Large intestine (tissue), 3 donors: Measurements from ENCODE around the gene WFDC6. TPM values are rescaled to one million over a fixed set of nuclear protein-coding genes. Genes with fewer than 3 reads are reported as not detected.

Experiments
- DNase-seq, 2 donors: peaks; one replicate each; pipeline versions ENCODE4 v3.0.0 to v3.0.0-alpha.2; 2013
- H3K27ac ChIP-seq: one replicate; pipeline ENCODE4 v1.5.1; 2013; ENCODE audit warnings: low read length
- H3K27me3 ChIP-seq: 2 replicates; pipeline ENCODE4 v1.6.1; 2013; ENCODE audit warnings: low read length; ENCODE audit not compliant: control insufficient read depth, insufficient read depth
- H3K36me3 ChIP-seq: 2 replicates; pipeline ENCODE4 v1.6.1; 2013; ENCODE audit warnings: low read length; ENCODE audit not compliant: control insufficient read depth, insufficient read depth
- H3K4me1 ChIP-seq: one replicate; pipeline ENCODE4 v1.6.1; 2013; ENCODE audit warnings: low read length; ENCODE audit not compliant: control insufficient read depth, insufficient read depth
- H3K4me3 ChIP-seq: one replicate; pipeline ENCODE4 v1.5.1; 2013; ENCODE audit warnings: low read length
- H3K9me3 ChIP-seq: one replicate; pipeline ENCODE4 v1.6.1; 2013; ENCODE audit warnings: mild to moderate bottlenecking, low read depth, low read length, moderate library complexity; ENCODE audit not compliant: control insufficient read depth
- WGBS: methylation state at CpG from one replicate; pipeline ENCODE4 v1.1.5; 2013; ENCODE audit warnings: low lambda C conversion rate; ENCODE audit not compliant: insufficient coverage; 5-methylcytosine and 5-hydroxymethylcytosine counted together
- polyA plus RNA-seq: library from polyadenylated mRNA; unstranded; fragments of 120-200 nt; gene quantifications from one replicate; pipeline ENCODE4 v1.2.1, GENCODE V29; 2013

WFDC6 gene
- polyA plus RNA-seq, 1 donor, result not detected

DNA sequence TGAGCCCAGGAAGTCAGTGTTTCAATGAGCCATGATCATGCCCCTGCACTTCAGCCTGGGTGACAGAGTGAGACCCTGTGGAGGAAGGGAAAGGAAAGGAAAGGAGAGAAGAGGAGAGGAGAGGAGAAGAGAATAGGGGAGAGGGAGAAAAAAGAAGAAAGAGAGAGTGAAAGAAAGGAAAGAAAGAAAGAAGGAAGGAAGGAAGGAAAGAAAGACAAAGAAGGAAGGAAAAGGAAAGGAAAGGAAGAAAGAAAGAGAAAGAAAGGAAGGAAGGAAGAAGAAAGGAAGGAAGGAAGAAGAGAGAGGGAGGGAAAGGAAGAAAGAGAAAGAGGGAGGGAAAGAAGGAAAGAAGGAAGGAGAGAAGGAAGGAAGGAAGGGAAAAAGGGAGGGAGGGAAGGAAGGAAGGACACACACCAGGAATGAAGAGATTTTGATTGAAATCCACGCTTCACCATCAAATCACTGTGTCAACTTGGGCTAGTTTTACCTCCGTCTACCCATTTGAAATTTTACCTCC lies 25.5 kb upstream of the WFDC6 start:
- DNase-seq, result no peak
- Histone ChIP-seq H3K4me3 (no peak overlapping the region), H3K27ac (no peak overlapping the region), H3K27me3 (no peaks in the 10 kb centered on the region), H3K9me3 (no peaks in the 10 kb centered on the region), H3K36me3 (no peaks in the 10 kb centered on the region), H3K4me1 (no peaks in the 10 kb centered on the region)
- WGBS, result 83% methylated on average over 1 of the region's 2 CpGs

DNA sequence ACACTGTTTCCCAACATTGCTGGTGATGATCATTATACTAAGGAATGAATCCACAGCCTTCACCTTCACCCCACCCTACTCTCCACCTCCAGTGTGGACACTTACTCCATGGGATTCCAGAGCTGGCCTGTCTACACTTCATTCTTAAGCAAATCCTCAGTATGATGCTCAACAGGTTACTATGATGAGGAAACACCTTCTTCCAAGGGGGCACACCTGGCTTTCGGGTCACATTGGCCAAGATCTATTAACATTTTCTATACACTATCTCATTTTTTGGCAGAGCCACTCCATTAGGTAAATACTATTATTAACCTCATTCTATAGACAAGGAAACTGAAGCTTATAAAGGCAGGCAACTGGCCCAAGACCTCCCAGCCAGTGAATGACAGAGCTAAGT lies 15.9 kb upstream of the WFDC6 start:
- H3K27ac ChIP-seq, result no peak overlapping the region
- DNase-seq, result no peak
- no peaks in the 10 kb centered on the region for H3K36me3 ChIP-seq
- WGBS, result no CpG with 5 or more reads among the region's 1 CpG
- no peaks in the 10 kb centered on the region for H3K9me3 ChIP-seq
- H3K4me1 ChIP-seq, result no peaks in the 10 kb centered on the region
- H3K27me3 ChIP-seq, result no peaks in the 10 kb centered on the region
- H3K4me3 ChIP-seq, result no peak overlapping the region

DNA sequence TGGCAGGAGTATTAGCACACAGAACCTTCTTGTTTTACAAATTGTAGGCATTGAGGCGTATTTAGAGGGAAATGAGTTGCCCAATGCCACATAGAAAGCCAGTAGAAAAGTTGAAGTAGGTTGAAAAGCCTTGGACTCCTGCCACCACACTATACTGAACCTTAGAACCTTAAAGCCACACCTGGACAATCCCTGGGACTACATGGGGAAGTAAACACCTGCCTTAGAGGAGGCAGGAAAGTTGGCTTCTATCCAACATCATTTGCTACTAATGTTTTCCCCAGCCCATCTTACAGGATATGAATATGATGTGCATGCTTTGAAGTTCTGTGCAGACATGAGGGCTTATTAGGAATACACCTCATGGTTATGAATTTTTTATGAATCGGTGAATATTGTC lies 13.2 kb upstream of the WFDC6 start:
- Histone ChIP-seq H3K4me1 (no peaks in the 10 kb centered on the region), H3K27me3 (peaks cover 5% of the 10 kb centered on the region), H3K9me3 (no peaks in the 10 kb centered on the region), H3K4me3 (no peak overlapping the region), H3K36me3 (no peaks in the 10 kb centered on the region), H3K27ac (no peak overlapping the region)
- no CpG with 5 or more reads among the region's 2 CpGs for WGBS
- no peak for DNase-seq

DNA sequence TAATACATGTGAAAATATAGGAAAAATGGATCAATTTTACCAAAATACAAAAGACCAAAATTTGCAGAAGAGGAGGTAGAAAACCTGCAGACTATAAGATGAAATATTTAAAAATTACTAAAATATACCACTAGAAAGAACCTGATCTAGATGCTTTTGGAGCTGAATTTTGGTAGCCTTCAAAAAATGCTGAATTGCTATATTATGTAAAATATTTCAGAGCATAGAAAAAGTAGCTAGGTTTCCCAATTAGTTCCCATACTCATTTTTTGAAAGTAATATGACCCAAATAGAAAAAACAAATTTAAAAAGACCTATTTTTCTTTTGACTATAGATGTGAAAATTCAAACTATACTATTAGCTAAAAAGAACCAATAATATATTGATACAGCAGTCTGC lies 11.5 kb upstream of the WFDC6 start:
- H3K9me3 ChIP-seq, result no peaks in the 10 kb centered on the region
- peaks cover 9% of the 10 kb centered on the region for H3K27me3 ChIP-seq
- no peak for DNase-seq
- H3K36me3 ChIP-seq, result no peaks in the 10 kb centered on the region
- no peak overlapping the region for H3K4me3 ChIP-seq
- H3K4me1 ChIP-seq, result no peaks in the 10 kb centered on the region
- no peak overlapping the region for H3K27ac ChIP-seq

DNA sequence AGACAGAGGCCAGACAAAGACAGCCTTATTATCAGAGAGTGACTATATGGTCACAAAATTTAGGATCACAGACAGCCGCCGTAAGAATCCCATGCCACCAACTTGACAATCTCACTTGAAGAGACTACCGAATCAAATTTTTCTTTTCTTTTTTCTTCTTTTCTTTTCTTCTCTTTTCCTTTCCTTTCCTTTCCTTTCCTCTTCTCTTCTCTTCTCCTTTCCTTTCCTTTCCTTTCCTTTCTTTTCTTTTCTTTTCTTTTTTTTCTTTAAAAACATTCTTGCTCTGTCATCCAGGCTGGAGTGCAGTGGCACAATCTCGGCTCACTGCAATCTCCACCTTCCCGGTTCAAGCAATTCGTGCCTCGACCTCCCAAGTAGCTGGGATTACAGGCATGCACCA lies 9.1 kb upstream of the WFDC6 start:
- Histone ChIP-seq H3K9me3 (no peaks in the 10 kb centered on the region), H3K4me1 (no peaks in the 10 kb centered on the region), H3K36me3 (no peaks in the 10 kb centered on the region), H3K27ac (no peak overlapping the region), H3K4me3 (no peak overlapping the region), H3K27me3 (peaks cover 12% of the 10 kb centered on the region)
- WGBS, result 90% methylated on average over 3 of the region's 7 CpGs
- DNase-seq, result no peak

DNA sequence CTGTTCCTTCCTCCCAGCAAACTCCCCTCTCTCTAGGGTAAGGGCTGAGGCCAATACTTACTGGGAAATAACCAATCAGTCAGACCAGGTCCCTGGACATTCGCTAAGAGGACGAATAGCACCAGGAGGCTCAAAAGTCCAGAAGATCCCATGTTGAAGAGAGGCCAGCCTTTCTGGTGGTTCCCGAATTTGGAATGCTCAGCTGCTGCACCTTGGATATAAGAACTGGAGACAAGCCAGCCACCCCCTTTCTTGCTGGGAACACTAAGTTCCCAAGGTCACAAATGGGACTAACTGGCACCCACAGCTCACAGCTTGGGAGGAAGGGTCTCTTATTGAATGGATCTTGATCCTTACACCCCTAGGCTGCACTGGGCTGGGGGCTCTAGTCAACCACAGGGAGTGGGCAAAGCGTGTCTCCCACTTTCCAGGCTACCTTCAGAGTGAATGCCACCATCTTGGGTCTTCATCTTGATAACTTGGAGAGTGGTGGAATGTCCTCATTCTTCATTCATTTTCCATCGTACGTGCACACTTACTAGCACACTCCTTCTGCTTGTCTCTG lies 8.0 kb upstream of the WFDC6 start, which contains the start of gene EPPIN:
Gene EPPIN (minus strand): TSS at position 196 of the 565 bp plus-strand sequence. CDS start 44 bp downstream, at position 152.
- H3K4me3 ChIP-seq, result no peak within 1 kb of the TSS
- peaks cover 13% of the 10 kb centered on the region for H3K27me3 ChIP-seq
- DNase-seq, result no peak
- H3K36me3 ChIP-seq, result no peaks in the 10 kb centered on the region
- no peaks in the 10 kb centered on the region for H3K9me3 ChIP-seq
- H3K27ac ChIP-seq, result no peak within 1 kb of the TSS
- H3K4me1 ChIP-seq, result no peaks in the 10 kb centered on the region
- no CpG with 5 or more reads among the region's 6 CpGs for WGBS

DNA sequence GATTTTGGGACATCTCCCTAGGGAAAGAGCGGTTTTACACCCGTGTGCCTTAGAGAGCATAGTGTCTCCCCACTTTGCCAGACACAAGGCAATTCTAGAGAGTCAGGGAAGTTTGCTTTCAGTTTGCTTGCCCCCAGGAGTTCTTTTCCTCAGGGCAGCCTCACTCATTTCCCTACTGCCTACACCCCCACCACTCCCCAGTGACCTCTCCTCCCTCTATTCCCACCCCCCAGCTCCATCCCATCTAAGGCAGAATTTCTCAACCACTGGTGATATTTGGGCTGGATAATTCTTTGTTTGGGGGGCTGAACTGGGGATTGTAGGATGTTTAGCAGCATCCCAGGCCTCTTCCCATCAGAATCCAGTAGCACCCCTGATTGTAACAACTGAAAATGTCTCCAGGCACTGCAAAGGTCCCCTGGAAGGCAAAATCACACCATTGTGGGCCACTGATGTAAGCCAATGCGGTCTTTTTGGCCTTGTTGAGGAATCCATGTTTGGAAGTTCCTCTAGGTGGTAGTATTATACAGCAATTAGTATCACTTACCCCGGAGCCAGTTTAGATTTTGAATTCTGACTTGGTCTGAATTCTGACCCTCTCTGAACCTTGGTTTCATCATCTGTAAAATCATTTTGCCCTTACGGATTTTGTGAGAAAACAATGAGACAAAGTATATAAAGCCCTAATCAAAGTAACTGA lies 6.6 kb upstream of the WFDC6 start:
- Histone ChIP-seq H3K27ac (no peak overlapping the region), H3K27me3 (peaks cover 13% of the 10 kb centered on the region), H3K4me1 (no peaks in the 10 kb centered on the region), H3K9me3 (no peaks in the 10 kb centered on the region), H3K36me3 (no peaks in the 10 kb centered on the region), H3K4me3 (no peak overlapping the region)
- DNase-seq, result no peak
- WGBS, result 17% methylated on average over 1 of the region's 5 CpGs

DNA sequence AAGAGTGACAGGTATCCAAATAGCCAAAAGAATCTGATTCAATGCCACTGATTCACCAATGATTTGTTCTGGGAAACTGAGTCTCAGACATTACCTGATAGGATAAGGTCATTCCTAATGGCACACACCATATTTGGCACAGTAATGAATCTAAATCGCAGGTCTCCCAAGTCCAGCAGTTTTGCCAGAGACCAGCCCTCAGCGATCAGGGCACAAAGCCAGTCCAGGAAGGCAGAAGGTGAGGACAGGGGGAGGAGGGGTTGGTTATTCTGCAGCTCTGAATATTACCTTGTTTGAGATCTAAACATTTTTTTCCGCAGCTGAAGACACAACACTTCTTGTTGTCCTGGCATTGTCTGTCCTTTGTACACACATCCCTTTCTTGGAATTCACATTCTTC lies 6.1 kb upstream of the WFDC6 start:
- Histone ChIP-seq H3K27me3 (peaks cover 13% of the 10 kb centered on the region), H3K9me3 (no peaks in the 10 kb centered on the region), H3K4me1 (no peaks in the 10 kb centered on the region), H3K4me3 (no peak overlapping the region), H3K27ac (no peak overlapping the region), H3K36me3 (no peaks in the 10 kb centered on the region)
- no CpG with 5 or more reads among the region's 3 CpGs for WGBS
- DNase-seq, result no peak

DNA sequence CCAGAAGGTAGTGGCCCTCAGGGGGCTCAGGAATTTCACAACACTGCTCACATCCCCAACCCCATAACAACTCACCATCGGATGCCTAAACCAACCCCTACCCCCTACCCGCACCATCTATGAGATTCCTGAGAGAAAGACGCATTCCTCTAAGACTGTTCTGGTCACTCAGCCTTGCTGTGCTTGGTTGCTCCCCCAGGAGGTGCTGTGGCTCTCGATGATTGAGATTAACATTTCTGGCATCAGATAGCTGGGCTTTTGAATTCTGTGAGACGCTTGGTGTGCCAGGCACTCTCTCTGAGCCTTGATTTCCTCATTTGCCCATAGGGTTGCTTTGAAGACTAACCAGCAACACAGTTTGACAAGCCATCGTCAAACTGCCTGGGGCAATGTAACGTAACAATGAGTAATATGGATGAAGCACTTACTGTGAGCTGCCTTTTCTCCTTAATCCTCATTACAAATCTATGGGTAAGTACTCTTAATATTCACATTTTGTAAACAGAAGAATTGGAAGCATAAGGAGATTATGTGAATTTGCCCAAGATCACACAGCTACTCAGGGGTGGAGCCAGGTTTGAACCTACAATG lies 978 bp downstream of the WFDC6 start:
- Histone ChIP-seq H3K4me3 (no peak overlapping the region), H3K27me3 (peaks cover 10% of the 10 kb centered on the region), H3K36me3 (no peaks in the 10 kb centered on the region), H3K27ac (no peak overlapping the region), H3K4me1 (no peaks in the 10 kb centered on the region), H3K9me3 (no peaks in the 10 kb centered on the region)
- no peak for DNase-seq
- WGBS, result 80% methylated on average over 1 of the region's 7 CpGs

DNA sequence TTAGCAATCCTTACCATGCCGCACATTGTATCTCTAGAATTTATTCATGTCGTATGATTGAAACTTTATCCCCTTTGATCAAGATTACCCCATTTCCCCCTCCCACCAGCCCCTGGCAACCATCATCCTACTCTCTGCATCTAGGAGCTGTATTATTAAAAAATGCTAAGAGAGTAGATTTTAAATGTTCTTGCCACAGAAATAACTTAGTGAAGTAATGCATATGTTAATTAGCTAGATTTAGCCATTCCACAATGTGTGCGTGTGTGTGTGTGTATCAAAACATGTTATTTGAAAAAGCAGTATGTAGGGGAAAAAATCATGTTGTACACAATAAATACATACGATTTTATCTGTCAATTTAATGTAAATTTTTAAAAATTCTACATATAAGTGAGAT lies 12.0 kb downstream of the WFDC6 start:
- 67% methylated on average over 3 of the region's 4 CpGs for WGBS
- no peaks in the 10 kb centered on the region for H3K4me1 ChIP-seq
- H3K27me3 ChIP-seq, result peaks cover 7% of the 10 kb centered on the region
- no peak for DNase-seq
- no peak overlapping the region for H3K4me3 ChIP-seq
- H3K27ac ChIP-seq, result no peak overlapping the region
- no peaks in the 10 kb centered on the region for H3K36me3 ChIP-seq
- no peaks in the 10 kb centered on the region for H3K9me3 ChIP-seq
